ENCODE measurements around the gene REP15.

DNA sequence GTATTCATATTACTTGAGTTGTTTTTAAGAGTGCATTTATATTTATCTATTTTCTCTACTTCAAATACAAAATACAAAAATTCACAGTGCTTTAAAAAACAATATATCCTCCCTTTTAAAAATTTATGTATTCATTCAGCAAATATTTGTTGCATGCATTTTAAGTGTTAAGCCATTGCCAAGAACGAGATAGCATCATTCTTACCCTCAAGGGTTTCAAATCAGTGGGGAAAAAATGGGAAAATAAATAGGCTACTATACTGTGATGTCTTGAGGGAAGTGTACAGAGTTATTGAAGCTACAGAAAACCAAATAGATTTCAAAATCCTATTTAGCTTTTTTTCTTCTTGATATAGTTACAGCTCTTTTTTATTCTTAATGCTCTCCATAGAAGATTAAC is 37.5 kb downstream of the REP15 start:
- no peak for TF ChIP-seq POLR2AphosphoS5 (IDR thresholded peaks at IDR 0.05; ENCODE audit: low read depth, low read length)
- TF ChIP-seq, protein P1, sequence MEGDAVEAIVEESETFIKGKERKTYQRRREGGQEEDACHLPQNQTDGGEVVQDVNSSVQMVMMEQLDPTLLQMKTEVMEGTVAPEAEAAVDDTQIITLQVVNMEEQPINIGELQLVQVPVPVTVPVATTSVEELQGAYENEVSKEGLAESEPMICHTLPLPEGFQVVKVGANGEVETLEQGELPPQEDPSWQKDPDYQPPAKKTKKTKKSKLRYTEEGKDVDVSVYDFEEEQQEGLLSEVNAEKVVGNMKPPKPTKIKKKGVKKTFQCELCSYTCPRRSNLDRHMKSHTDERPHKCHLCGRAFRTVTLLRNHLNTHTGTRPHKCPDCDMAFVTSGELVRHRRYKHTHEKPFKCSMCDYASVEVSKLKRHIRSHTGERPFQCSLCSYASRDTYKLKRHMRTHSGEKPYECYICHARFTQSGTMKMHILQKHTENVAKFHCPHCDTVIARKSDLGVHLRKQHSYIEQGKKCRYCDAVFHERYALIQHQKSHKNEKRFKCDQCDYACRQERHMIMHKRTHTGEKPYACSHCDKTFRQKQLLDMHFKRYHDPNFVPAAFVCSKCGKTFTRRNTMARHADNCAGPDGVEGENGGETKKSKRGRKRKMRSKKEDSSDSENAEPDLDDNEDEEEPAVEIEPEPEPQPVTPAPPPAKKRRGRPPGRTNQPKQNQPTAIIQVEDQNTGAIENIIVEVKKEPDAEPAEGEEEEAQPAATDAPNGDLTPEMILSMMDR (IDR thresholded peaks at IDR 0.05): no peak
- TF ChIP-seq, protein P2, sequence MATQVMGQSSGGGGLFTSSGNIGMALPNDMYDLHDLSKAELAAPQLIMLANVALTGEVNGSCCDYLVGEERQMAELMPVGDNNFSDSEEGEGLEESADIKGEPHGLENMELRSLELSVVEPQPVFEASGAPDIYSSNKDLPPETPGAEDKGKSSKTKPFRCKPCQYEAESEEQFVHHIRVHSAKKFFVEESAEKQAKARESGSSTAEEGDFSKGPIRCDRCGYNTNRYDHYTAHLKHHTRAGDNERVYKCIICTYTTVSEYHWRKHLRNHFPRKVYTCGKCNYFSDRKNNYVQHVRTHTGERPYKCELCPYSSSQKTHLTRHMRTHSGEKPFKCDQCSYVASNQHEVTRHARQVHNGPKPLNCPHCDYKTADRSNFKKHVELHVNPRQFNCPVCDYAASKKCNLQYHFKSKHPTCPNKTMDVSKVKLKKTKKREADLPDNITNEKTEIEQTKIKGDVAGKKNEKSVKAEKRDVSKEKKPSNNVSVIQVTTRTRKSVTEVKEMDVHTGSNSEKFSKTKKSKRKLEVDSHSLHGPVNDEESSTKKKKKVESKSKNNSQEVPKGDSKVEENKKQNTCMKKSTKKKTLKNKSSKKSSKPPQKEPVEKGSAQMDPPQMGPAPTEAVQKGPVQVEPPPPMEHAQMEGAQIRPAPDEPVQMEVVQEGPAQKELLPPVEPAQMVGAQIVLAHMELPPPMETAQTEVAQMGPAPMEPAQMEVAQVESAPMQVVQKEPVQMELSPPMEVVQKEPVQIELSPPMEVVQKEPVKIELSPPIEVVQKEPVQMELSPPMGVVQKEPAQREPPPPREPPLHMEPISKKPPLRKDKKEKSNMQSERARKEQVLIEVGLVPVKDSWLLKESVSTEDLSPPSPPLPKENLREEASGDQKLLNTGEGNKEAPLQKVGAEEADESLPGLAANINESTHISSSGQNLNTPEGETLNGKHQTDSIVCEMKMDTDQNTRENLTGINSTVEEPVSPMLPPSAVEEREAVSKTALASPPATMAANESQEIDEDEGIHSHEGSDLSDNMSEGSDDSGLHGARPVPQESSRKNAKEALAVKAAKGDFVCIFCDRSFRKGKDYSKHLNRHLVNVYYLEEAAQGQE (IDR thresholded peaks at IDR 0.05; ENCODE audit: insufficient read depth in 1 of 2, low read depth in 2 of 2, low read length in 1 of 2): no peak

Data from Panc1 (cell line).